ENCODE results near the gene DCLK1.

GRCh38 chr13:35782793-35783192, 348.4 kb downstream of the DCLK1 start:
- TF ChIP-seq CTCF (IDR thresholded peaks at IDR 0.05): no peak
- TF ChIP-seq POLR2A (IDR thresholded peaks at IDR 0.05): no peak

Data from vagina (tissue), 2 donors.